ENCODE measurements around the gene CDC42EP4.

CDC42EP4 gene

DNA sequence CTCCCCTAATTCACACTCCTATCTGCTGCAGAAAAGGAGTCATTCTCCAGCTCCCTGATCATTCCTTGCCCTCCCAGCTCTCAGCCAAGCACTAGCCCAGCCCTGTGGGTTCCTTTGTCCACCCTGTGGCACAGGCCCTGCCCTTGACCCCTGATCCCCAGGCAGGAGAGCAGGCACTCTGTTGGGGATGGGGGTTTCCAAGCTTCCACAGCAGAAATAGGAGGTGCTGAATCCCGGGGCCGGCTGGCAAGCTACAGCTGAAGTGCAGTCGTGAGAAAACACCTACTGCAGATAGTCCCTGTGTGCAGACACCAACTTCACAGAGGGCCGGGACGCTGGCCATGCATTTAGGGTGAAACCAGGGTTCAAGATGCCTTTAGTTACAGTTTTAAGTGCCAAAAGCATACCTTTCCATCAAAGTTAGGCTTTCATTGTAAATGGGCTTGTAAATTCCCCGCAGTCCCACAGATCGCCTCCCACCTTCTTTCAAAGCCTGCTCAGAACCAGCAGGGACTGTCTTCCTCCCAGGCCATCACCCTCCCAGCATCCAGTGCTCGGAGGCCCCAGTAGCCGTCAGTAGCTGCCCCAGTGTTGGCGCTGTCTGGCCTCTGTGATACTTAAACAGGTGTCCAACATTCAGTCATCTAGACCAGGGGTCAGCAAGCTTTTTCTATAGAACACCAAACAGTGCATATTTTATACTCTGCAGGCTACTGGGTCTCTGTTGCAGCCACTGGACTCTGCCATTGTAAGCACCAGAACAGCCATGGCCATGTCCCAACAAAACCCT lies 60.8 kb downstream of the CDC42EP4 start:
- Histone ChIP-seq H3K79me2 (ENCODE audit: control insufficient read depth, insufficient read depth, low read length, unreplicated experiment) (no peaks in the 10 kb centered on the region), H2AFZ (ENCODE audit: low read length, unreplicated experiment) (no peak overlapping the region), H3K36me3 (ENCODE audit: insufficient read depth, low read length) (peaks cover 6% of the 10 kb centered on the region; the same call in 1 of the 2 replicates), H3K27ac (ENCODE audit: low read depth, low read length) (no peak overlapping the region), H3K4me1 (ENCODE audit: control insufficient read depth, insufficient read depth, low read length, unreplicated experiment) (no peaks in the 10 kb centered on the region), H3K27me3 (ENCODE audit: insufficient read depth, low read length) (no peaks in the 10 kb centered on the region), H3K4me3 (ENCODE audit: low read depth, low read length) (no peak overlapping the region)

DNA sequence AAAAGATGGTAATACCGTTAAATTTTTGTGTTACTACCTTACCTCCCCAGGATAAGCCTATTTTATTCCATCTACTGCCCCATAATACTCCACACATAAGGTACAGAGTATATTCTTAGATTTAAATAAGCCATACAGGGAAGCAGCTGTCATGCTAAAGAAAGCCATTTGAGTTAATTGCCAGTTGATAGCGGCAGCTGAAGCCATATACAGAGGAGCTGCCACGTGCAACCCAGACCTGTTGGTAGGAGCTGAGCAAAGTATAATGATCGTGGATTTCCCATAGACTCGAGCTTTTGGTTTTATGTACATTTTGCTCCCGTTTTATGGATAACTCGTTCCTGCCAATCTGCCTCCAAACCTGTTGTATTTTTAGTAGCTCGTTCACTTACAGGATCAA lies 62.1 kb downstream of the CDC42EP4 start:
- Histone ChIP-seq H3K4me3 (ENCODE audit: low read depth, low read length) (no peak overlapping the region), H3K36me3 (ENCODE audit: insufficient read depth, low read length) (peaks cover 6% of the 10 kb centered on the region; the same call in 1 of the 2 replicates)

DNA sequence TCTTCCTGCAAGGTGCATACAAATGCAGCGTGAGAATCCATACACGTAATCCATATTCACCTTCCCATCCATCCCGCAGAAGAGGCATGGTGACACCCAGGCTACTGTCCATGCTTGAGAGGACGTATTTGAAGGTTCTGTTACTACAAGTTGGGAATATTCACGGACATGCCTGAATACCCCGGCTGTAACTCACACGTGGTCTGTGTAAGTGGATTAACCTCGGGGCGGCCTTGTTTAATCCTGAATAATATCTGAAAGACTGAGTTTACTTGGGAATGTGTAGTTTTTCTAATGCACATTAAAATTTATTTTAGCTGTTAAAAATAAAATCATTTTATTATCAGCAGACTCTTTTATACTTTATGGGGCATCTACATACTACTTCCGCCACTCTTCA lies 63.3 kb downstream of the CDC42EP4 start:
- Histone ChIP-seq H3K27ac (ENCODE audit: low read depth, low read length) (no peak overlapping the region), H3K27me3 (ENCODE audit: insufficient read depth, low read length) (no peaks in the 10 kb centered on the region), H3K4me3 (ENCODE audit: low read depth, low read length) (no peak overlapping the region), H3K36me3 (ENCODE audit: insufficient read depth, low read length) (peaks cover 6% of the 10 kb centered on the region; the same call in 1 of the 2 replicates), H3K79me2 (ENCODE audit: control insufficient read depth, insufficient read depth, low read length, unreplicated experiment) (no peaks in the 10 kb centered on the region), H2AFZ (ENCODE audit: low read length, unreplicated experiment) (no peak overlapping the region), H3K4me1 (ENCODE audit: control insufficient read depth, insufficient read depth, low read length, unreplicated experiment) (no peaks in the 10 kb centered on the region)

More for the DNA sequence above, 62.1 kb downstream of the CDC42EP4 start:
- Histone ChIP-seq H3K27ac (ENCODE audit: low read depth, low read length) (no peak overlapping the region), H3K79me2 (ENCODE audit: control insufficient read depth, insufficient read depth, low read length, unreplicated experiment) (no peaks in the 10 kb centered on the region), H3K4me1 (ENCODE audit: control insufficient read depth, insufficient read depth, low read length, unreplicated experiment) (no peaks in the 10 kb centered on the region), H2AFZ (ENCODE audit: low read length, unreplicated experiment) (no peak overlapping the region), H3K27me3 (ENCODE audit: insufficient read depth, low read length) (no peaks in the 10 kb centered on the region)

DNA sequence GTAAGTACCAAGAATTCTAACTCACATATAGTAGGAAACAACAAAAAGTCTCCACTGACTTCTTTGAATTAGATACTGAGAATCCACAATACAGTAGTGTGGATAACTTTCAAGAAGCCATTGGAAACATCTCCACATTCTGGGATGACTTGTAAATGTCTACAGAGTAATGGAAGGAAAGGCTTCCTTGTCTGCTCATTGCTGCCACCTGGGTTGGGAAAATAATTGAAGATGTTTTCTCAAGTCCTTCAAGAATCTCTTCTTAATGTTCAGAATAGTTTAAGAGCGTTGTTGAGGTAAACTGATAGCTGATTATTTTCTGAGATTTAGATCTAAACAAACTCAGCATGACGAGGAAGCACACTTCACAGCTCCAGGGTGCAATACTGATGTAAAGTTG lies 64.1 kb downstream of the CDC42EP4 start:
- Histone ChIP-seq H3K36me3 (ENCODE audit: insufficient read depth, low read length) (peaks cover 6% of the 10 kb centered on the region; the same call in 1 of the 2 replicates), H3K4me3 (ENCODE audit: low read depth, low read length) (no peak overlapping the region), H3K27me3 (ENCODE audit: insufficient read depth, low read length) (no peaks in the 10 kb centered on the region)

DNA sequence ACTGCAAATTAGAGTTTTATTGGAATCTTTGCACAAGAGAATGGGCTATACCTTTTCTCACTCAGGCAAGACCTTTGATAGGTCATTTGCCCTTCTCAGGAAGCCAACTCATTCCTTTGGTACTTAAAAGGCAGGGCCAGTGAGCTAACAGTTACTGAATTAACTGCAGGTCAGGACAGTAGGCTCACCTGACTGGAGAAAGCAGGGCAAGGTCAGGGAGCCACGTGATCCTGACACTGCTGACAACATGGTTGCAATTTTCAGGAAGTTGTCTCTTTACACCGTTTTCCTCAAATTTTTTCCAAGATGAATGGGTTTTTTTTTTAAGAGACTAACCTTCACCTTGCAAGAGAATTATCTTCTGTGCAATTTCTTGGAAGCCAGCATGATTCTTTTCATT lies 71.2 kb downstream of the CDC42EP4 start:
- H3K4me3 ChIP-seq (ENCODE audit: low read depth, low read length), result no peak overlapping the region
- H3K27ac ChIP-seq (ENCODE audit: low read depth, low read length), result no peak overlapping the region
- peaks cover 6% of the 10 kb centered on the region for H3K4me1 ChIP-seq (ENCODE audit: control insufficient read depth, insufficient read depth, low read length, unreplicated experiment)
- H3K27me3 ChIP-seq (ENCODE audit: insufficient read depth, low read length), result no peaks in the 10 kb centered on the region
- peaks cover 12% of the 10 kb centered on the region; the same call in 1 of the 2 replicates for H3K36me3 ChIP-seq (ENCODE audit: insufficient read depth, low read length)
- peaks cover 5% of the 10 kb centered on the region for H3K79me2 ChIP-seq (ENCODE audit: control insufficient read depth, insufficient read depth, low read length, unreplicated experiment)
- H2AFZ ChIP-seq (ENCODE audit: low read length, unreplicated experiment), result no peak overlapping the region

More for the DNA sequence above, 64.1 kb downstream of the CDC42EP4 start:
- Histone ChIP-seq H3K79me2 (ENCODE audit: control insufficient read depth, insufficient read depth, low read length, unreplicated experiment) (no peaks in the 10 kb centered on the region), H2AFZ (ENCODE audit: low read length, unreplicated experiment) (no peak overlapping the region), H3K4me1 (ENCODE audit: control insufficient read depth, insufficient read depth, low read length, unreplicated experiment) (no peaks in the 10 kb centered on the region), H3K27ac (ENCODE audit: low read depth, low read length) (no peak overlapping the region)

DNA sequence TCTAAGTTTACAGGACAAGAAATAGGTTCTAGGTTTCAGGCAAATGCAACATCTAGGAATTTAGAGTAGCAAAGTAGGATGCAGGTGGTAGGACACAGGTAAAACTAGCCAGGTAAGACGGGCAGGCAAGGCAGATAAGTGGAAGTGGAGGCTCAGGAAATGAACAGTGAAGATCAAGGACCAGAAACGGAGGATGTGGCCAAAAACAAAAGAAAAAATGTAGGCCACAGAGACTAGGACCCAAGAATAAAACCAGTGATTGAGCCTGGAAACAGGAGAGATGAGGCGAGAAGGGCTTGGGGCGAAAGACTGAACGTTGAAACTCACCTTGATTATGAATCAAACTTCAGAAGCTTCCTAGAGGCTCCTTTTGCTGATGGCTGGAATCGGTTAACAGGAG lies 74.1 kb downstream of the CDC42EP4 start:
- peaks cover 17% of the 10 kb centered on the region for H3K79me2 ChIP-seq (ENCODE audit: control insufficient read depth, insufficient read depth, low read length, unreplicated experiment)
- peaks cover 15% of the 10 kb centered on the region; the same call in 1 of the 2 replicates for H3K36me3 ChIP-seq (ENCODE audit: insufficient read depth, low read length)
- H2AFZ ChIP-seq (ENCODE audit: low read length, unreplicated experiment), result no peak overlapping the region

DNA sequence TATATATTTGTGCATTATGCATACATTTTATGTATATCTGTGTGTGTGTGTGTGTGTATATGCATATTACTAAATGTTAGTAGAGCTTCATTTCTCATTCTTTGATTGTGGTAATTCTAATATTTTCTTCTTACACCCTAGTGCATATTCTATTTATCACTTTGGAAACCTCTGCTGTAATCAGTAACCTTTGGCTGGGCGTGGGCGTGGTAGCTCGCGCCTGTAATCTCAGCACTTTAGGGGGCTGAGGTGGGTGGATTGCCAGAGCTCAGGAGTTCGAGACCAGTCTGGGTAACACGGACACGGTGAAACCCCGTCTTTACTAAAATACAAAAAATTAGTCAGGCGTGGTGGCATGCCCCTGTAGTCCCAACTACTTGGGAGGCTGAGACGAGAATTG lies 77.1 kb downstream of the CDC42EP4 start:
- Histone ChIP-seq H3K79me2 (ENCODE audit: control insufficient read depth, insufficient read depth, low read length, unreplicated experiment) (peaks cover 40% of the 10 kb centered on the region), H3K27ac (ENCODE audit: low read depth, low read length) (no peak overlapping the region), H3K36me3 (ENCODE audit: insufficient read depth, low read length) (peaks cover 13% of the 10 kb centered on the region; the same call in 1 of the 2 replicates), H3K4me1 (ENCODE audit: control insufficient read depth, insufficient read depth, low read length, unreplicated experiment) (peaks cover 4% of the 10 kb centered on the region), H3K27me3 (ENCODE audit: insufficient read depth, low read length) (no peaks in the 10 kb centered on the region), H2AFZ (ENCODE audit: low read length, unreplicated experiment) (no peak overlapping the region), H3K4me3 (ENCODE audit: low read depth, low read length) (no peak overlapping the region)

More for the DNA sequence above, 74.1 kb downstream of the CDC42EP4 start:
- H3K4me1 ChIP-seq (ENCODE audit: control insufficient read depth, insufficient read depth, low read length, unreplicated experiment), result peaks cover 6% of the 10 kb centered on the region
- no peak overlapping the region for H3K4me3 ChIP-seq (ENCODE audit: low read depth, low read length)
- H3K27ac ChIP-seq (ENCODE audit: low read depth, low read length), result no peak overlapping the region
- no peaks in the 10 kb centered on the region for H3K27me3 ChIP-seq (ENCODE audit: insufficient read depth, low read length)
